ENCODE results near the gene ARHGEF16. TPM values are rescaled to one million over a fixed set of nuclear protein-coding genes. Genes with fewer than 3 reads are reported as not detected.

ARHGEF16 gene
- total RNA-seq, 1 donor from 2014 or later = 10.6 TPM

GRCh38 chr1:3463408-3463863, 9.0 kb downstream of the ARHGEF16 start:
- Histone ChIP-seq H3K4me3 (no peak overlapping the region), H3K27me3 (ENCODE audit: low read depth) (no peaks in the 10 kb centered on the region), H3K27ac (no peak overlapping the region), H3K9me3 (no peaks in the 10 kb centered on the region), H3K36me3 (no peaks in the 10 kb centered on the region), H3K4me1 (no peaks in the 10 kb centered on the region)
- no peak for TF ChIP-seq CTCF (IDR thresholded peaks at IDR 0.05)
- DNase-seq (peak; percentile 34), ATAC-seq (no peak)
- intact Hi-C loops (cut with DNase I) = no loop called here

GRCh38 chr1:3463891-3464648, 9.6 kb downstream of the ARHGEF16 start:
- Histone ChIP-seq H3K4me3 (no peak overlapping the region), H3K36me3 (no peaks in the 10 kb centered on the region), H3K4me1 (no peaks in the 10 kb centered on the region), H3K9me3 (no peaks in the 10 kb centered on the region), H3K27me3 (ENCODE audit: low read depth) (no peaks in the 10 kb centered on the region), H3K27ac (no peak overlapping the region)
- DNase-seq (peak; percentile 45), ATAC-seq (no peak)
- intact Hi-C loops (cut with DNase I) = no loop called here
- no peak for TF ChIP-seq CTCF (IDR thresholded peaks at IDR 0.05)

GRCh38 chr1:3464649-3465025, 10.2 kb downstream of the ARHGEF16 start:
- Histone ChIP-seq H3K27ac (no peak overlapping the region), H3K9me3 (no peaks in the 10 kb centered on the region), H3K27me3 (ENCODE audit: low read depth) (no peaks in the 10 kb centered on the region), H3K4me1 (no peaks in the 10 kb centered on the region), H3K36me3 (no peaks in the 10 kb centered on the region), H3K4me3 (no peak overlapping the region)
- DNase-seq (peak; percentile 36), ATAC-seq (no peak)
- TF ChIP-seq CTCF (IDR thresholded peaks at IDR 0.05) = no peak
- intact Hi-C loops (cut with DNase I) = no loop called here

GRCh38 chr1:3465091-3465934, 10.8 kb downstream of the ARHGEF16 start:
- no peaks in the 10 kb centered on the region for H3K9me3 ChIP-seq
- H3K27me3 ChIP-seq (ENCODE audit: low read depth) = no peaks in the 10 kb centered on the region
- intact Hi-C loops (cut with DNase I) = no loop called here
- no peak overlapping the region for H3K27ac ChIP-seq
- DNase-seq (peak; percentile 43), ATAC-seq (no peak)
- no peak overlapping the region for H3K4me3 ChIP-seq
- H3K4me1 ChIP-seq = no peaks in the 10 kb centered on the region
- no peaks in the 10 kb centered on the region for H3K36me3 ChIP-seq
- no peak for TF ChIP-seq CTCF (IDR thresholded peaks at IDR 0.05)

- no peak overlapping the region for H3K27ac ChIP-seq
- DNase-seq (peak; percentile 38), ATAC-seq (no peak)
- H3K9me3 ChIP-seq = no peaks in the 10 kb centered on the region
- no peak overlapping the region for H3K4me3 ChIP-seq
- H3K27me3 ChIP-seq (ENCODE audit: low read depth) = no peaks in the 10 kb centered on the region
- H3K4me1 ChIP-seq = no peaks in the 10 kb centered on the region
- TF ChIP-seq CTCF (IDR thresholded peaks at IDR 0.05) = no peak
- H3K36me3 ChIP-seq = no peaks in the 10 kb centered on the region
- intact Hi-C loops (cut with DNase I) = no loop called here
Measured at GRCh38 chr1:3465935-3466321, 11.5 kb downstream of the ARHGEF16 start.
